ENCODE data around the gene LGALS3.
A peak's percentile ranks its signal among the peaks of the same experiment; 100 is the strongest.

GRCh38 chr14:55160989-55161388 lies 31.9 kb downstream of the LGALS3 start:
- TF ChIP-seq POLR2A (IDR thresholded peaks at IDR 0.05): no peak
- TF ChIP-seq CTCF (IDR thresholded peaks at IDR 0.05): peak; percentile 44 to 77 (median 56)
